MCF 10A (cell line): Measurements from ENCODE around the gene DCST1. TPM values are rescaled to one million over a fixed set of nuclear protein-coding genes. Genes with fewer than 3 reads are reported as not detected.

Source experiments
- BruUV-seq: library from RNA; stranded (reverse); fragments of 400-500 nt; replicated peaks from 2 replicates; lab custom pipeline; 2021; lab: Mats Ljungman, UMichigan
- CTCF ChIA-PET: fragments of 300-600 bp; sonication (Branson Sonifier 250); formaldehyde crosslinking; extraction: SDS; loops from one replicate; lab custom pipeline; 2021; ENCODE audit warnings: antibody characterized with exemption, inconsistent platforms; lab: Yijun Ruan, JAX
- POLR2A ChIA-PET: fragments of 300-600, 350-650 bp; sonication (Branson Sonifier 250); formaldehyde crosslinking; extraction: SDS; loops from one replicate; lab custom pipeline; 2020; ENCODE audit warnings: antibody characterized with exemption, inconsistent platforms; lab: Yijun Ruan, JAX
- DNase-seq: peaks from one replicate; pipeline ENCODE4 v3.0.0-alpha.2; 2018; ENCODE audit not compliant: unreplicated experiment
- H3K27ac Mint-ChIP-seq: one replicate; pipeline ENCODE4 v1.8.0; 2022; ENCODE audit warnings: mild to moderate bottlenecking, low read depth, mixed read lengths; ENCODE audit not compliant: unreplicated experiment
- H3K27me3 Mint-ChIP-seq: one replicate; pipeline ENCODE4 v1.8.0; 2022; ENCODE audit warnings: mixed read lengths; ENCODE audit not compliant: insufficient read depth, unreplicated experiment
- H3K36me3 Mint-ChIP-seq: one replicate; pipeline ENCODE4 v1.8.0; 2022; ENCODE audit warnings: mild to moderate bottlenecking, moderate library complexity, mixed read lengths; ENCODE audit not compliant: insufficient read depth, unreplicated experiment
- H3K4me1 Mint-ChIP-seq: one replicate; pipeline ENCODE4 v1.8.0; 2022; ENCODE audit warnings: mixed read lengths; ENCODE audit not compliant: insufficient read depth, unreplicated experiment
- H3K4me3 Mint-ChIP-seq: one replicate; pipeline ENCODE4 v1.8.0; 2022; ENCODE audit warnings: mild to moderate bottlenecking, moderate library complexity, mixed read lengths; ENCODE audit not compliant: unreplicated experiment
- H3K9me3 Mint-ChIP-seq: one replicate; pipeline ENCODE4 v1.8.0; 2022; ENCODE audit warnings: mixed read lengths; ENCODE audit not compliant: unreplicated experiment
- CTCF ChIP-seq: fragments of 200-600 bp; IDR thresholded peaks from one replicate; pipeline ENCODE4 v1.8.0; 2022; ENCODE audit warnings: antibody characterized with exemption, mild to moderate bottlenecking; ENCODE audit not compliant: unreplicated experiment
- intact Hi-C: fragments of 100-400 bp; cut with micrococcal nuclease; formaldehyde crosslinking; loops from 2 replicates; pipeline ENCODE4 v1.14.1; 2022
- total RNA-seq: library from RNA; stranded (reverse); gene quantifications from 2 replicates; pipeline ENCODE4 v1.2.3, GENCODE V29; 2022

DCST1 gene
- total RNA-seq, 1 experiment from 2014 or later, result 0.21 TPM

- ChIA-PET POLR2A (interaction anchor here (1.1 to 7.5 kb wide), 3 partner anchors 10 to 129 kb away, joined by 3 to 76 read pairs (median 41); partner anchors contain the start of genes CKS1B, EFNA3 and SHC1), CTCF (interaction anchor here (0.7 to 13.1 kb wide), 5 partner anchors 9 to 131 kb away, joined by 3 to 231 read pairs (median 9); no protein-coding TSS in a partner anchor)
- intact Hi-C loops, result no loop called here
- no peaks in the 10 kb centered on the region for H3K27me3 Mint-ChIP-seq
- no peak for DNase-seq
- H3K4me3 Mint-ChIP-seq, result no peak overlapping the region
- H3K36me3 Mint-ChIP-seq, result peaks cover 43% of the 10 kb centered on the region
- no TSS peak for BruUV-seq
- no peak overlapping the region for H3K27ac Mint-ChIP-seq
- peaks cover 29% of the 10 kb centered on the region for H3K4me1 Mint-ChIP-seq
- no peaks in the 10 kb centered on the region for H3K9me3 Mint-ChIP-seq
- no peak for TF ChIP-seq CTCF
Observed at GRCh38 chr1:155066777-155067176, 33.2 kb downstream of the DCST1 start.

GRCh38 chr1:155068599-155068998 lies 35.0 kb downstream of the DCST1 start:
- intact Hi-C loops, result no loop called here
- no peak for TF ChIP-seq CTCF
- no peaks in the 10 kb centered on the region for H3K9me3 Mint-ChIP-seq
- H3K4me1 Mint-ChIP-seq, result peaks cover 24% of the 10 kb centered on the region
- no TSS peak for BruUV-seq
- POLR2A ChIA-PET, result interaction anchor here (1.9 kb wide), 1 partner anchor 10 kb away, joined by 5 read pairs; the partner anchor contains the start of gene EFNA3
- DNase-seq, result no peak
- H3K36me3 Mint-ChIP-seq, result peaks cover 36% of the 10 kb centered on the region
- H3K27me3 Mint-ChIP-seq, result no peaks in the 10 kb centered on the region
- CTCF ChIA-PET, result interaction anchor here (0.5 to 13.1 kb wide), 7 partner anchors 9 to 104 kb away, joined by 3 to 231 read pairs (median 6); partner anchors contain the start of gene KRTCAP2
- H3K27ac Mint-ChIP-seq, result peak overlapping the region; percentile 24
- H3K4me3 Mint-ChIP-seq, result no peak overlapping the region

GRCh38 chr1:155069551-155070157 lies 36.0 kb downstream of the DCST1 start:
- Mint-ChIP-seq H3K27me3 (no peaks in the 10 kb centered on the region), H3K27ac (no peak overlapping the region), H3K4me3 (no peak overlapping the region), H3K9me3 (no peaks in the 10 kb centered on the region), H3K4me1 (peaks cover 16% of the 10 kb centered on the region), H3K36me3 (peaks cover 35% of the 10 kb centered on the region)
- BruUV-seq, result no TSS peak
- intact Hi-C loops, result no loop called here
- ChIA-PET POLR2A (interaction anchor here (1.9 kb wide), 1 partner anchor 9 kb away, joined by 5 read pairs; the partner anchor contains the start of gene EFNA3), CTCF (interaction anchor here (0.6 to 2.0 kb wide), 7 partner anchors 10 to 75 kb away, joined by 3 to 6 read pairs (median 3); no protein-coding TSS in a partner anchor)
- no peak for TF ChIP-seq CTCF
- DNase-seq, result no peak

- intact Hi-C loops, result no loop called here
- ChIA-PET POLR2A (interaction anchor here (0.6 to 1.9 kb wide), 3 partner anchors 8 to 30 kb away, joined by 4 to 5 read pairs (median 4); partner anchors contain the start of gene EFNA3), CTCF (interaction anchor here (0.5 to 2.0 kb wide), 8 partner anchors 11 to 589 kb away, joined by 3 to 6 read pairs (median 3); no protein-coding TSS in a partner anchor)
- TF ChIP-seq CTCF, result no peak
- no TSS peak for BruUV-seq
- no peak for DNase-seq
- Mint-ChIP-seq H3K27ac (no peak overlapping the region), H3K36me3 (peaks cover 35% of the 10 kb centered on the region), H3K27me3 (no peaks in the 10 kb centered on the region), H3K4me1 (peaks cover 11% of the 10 kb centered on the region), H3K9me3 (no peaks in the 10 kb centered on the region), H3K4me3 (no peak overlapping the region)
Observed at GRCh38 chr1:155070158-155070621, 36.6 kb downstream of the DCST1 start.
